Progenitor cell of endocrine pancreas (in vitro differentiated cells): Measurements from ENCODE around the gene EGR1. TPM values are rescaled to one million over a fixed set of nuclear protein-coding genes. Genes with fewer than 3 reads are reported as not detected.

Experiments used
- DNase-seq: peaks from one replicate; pipeline ENCODE4 v3.0.0; 2021; ENCODE audit warnings: low spot score; ENCODE audit not compliant: unreplicated experiment
- H3K27ac Mint-ChIP-seq: 2 replicates; pipeline ENCODE4 v1.8.0; 2021; ENCODE audit warnings: mild to moderate bottlenecking, moderate library complexity, mixed read lengths
- H3K27me3 Mint-ChIP-seq: 2 replicates; pipeline ENCODE4 v1.8.0; 2021; ENCODE audit warnings: mixed read lengths
- H3K36me3 Mint-ChIP-seq: 2 replicates; pipeline ENCODE4 v1.8.0; 2022; ENCODE audit warnings: mixed read lengths; ENCODE audit not compliant: insufficient read depth
- H3K4me1 Mint-ChIP-seq: 2 replicates; pipeline ENCODE4 v1.8.0; 2021; ENCODE audit warnings: low read depth, mixed read lengths
- H3K4me3 Mint-ChIP-seq: 2 replicates; pipeline ENCODE4 v1.8.0; 2021; ENCODE audit warnings: low read depth, mild to moderate bottlenecking, moderate library complexity, mixed read lengths
- H3K9me3 Mint-ChIP-seq: 2 replicates; pipeline ENCODE4 v1.8.0; 2021; ENCODE audit warnings: low read depth, mixed read lengths
- total RNA-seq: library from RNA; stranded (reverse); gene quantifications from 2 replicates; pipeline ENCODE4 v1.2.1, GENCODE V29; 2021
- TF ChIP-seq, protein P1 (sequence below): fragments of 200-600 bp; sonication (generic); IDR thresholded peaks from one replicate; pipeline ENCODE4 v1.5.0; 2021; ENCODE audit warnings: antibody characterized with exemption, mild to moderate bottlenecking; ENCODE audit not compliant: unreplicated experiment

EGR1 gene
- total RNA-seq, 1 donor from 2014 or later: 56.2 TPM

DNA sequence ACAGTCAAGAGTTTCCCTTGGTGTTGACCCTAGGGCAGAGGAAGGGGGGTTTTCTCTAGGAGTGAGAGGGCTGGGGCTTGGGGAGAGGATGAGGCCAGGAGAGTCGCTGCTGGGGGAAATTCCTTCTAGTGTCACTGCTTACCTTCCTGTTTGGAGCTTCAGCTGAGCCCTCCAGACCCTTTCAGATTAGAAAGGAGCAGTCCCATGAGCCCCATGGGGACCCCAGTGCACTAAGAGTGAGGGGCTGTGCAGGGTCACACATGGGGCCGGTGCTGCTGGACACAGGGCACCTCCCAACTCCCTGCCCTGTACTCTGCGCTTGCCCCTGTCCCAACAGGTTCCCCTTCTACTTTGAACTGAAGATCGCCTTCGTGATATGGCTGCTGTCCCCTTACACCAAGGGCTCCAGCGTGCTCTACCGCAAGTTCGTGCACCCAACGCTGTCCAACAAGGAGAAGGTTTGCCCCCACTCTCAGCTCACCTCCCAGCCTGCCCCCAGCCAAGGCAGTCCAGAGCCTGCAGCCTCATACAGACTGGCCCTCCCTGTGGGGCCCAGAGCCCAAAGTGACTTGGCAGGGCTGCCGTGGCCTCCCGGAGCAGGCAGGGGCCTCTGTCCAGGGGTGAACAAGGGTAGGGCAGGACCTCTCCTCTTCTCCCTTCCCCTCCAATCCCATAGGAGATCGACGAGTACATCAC lies 21.1 kb upstream of the EGR1 start:
- peaks cover 8% of the 10 kb centered on the region for H3K4me1 Mint-ChIP-seq
- no peaks in the 10 kb centered on the region for H3K9me3 Mint-ChIP-seq
- peaks cover 15% of the 10 kb centered on the region for H3K27me3 Mint-ChIP-seq
- no peaks in the 10 kb centered on the region for H3K36me3 Mint-ChIP-seq
- no peak for DNase-seq
- no peak overlapping the region for H3K4me3 Mint-ChIP-seq
- no peak overlapping the region for H3K27ac Mint-ChIP-seq
- TF ChIP-seq, protein P1, sequence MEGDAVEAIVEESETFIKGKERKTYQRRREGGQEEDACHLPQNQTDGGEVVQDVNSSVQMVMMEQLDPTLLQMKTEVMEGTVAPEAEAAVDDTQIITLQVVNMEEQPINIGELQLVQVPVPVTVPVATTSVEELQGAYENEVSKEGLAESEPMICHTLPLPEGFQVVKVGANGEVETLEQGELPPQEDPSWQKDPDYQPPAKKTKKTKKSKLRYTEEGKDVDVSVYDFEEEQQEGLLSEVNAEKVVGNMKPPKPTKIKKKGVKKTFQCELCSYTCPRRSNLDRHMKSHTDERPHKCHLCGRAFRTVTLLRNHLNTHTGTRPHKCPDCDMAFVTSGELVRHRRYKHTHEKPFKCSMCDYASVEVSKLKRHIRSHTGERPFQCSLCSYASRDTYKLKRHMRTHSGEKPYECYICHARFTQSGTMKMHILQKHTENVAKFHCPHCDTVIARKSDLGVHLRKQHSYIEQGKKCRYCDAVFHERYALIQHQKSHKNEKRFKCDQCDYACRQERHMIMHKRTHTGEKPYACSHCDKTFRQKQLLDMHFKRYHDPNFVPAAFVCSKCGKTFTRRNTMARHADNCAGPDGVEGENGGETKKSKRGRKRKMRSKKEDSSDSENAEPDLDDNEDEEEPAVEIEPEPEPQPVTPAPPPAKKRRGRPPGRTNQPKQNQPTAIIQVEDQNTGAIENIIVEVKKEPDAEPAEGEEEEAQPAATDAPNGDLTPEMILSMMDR: no peak

DNA sequence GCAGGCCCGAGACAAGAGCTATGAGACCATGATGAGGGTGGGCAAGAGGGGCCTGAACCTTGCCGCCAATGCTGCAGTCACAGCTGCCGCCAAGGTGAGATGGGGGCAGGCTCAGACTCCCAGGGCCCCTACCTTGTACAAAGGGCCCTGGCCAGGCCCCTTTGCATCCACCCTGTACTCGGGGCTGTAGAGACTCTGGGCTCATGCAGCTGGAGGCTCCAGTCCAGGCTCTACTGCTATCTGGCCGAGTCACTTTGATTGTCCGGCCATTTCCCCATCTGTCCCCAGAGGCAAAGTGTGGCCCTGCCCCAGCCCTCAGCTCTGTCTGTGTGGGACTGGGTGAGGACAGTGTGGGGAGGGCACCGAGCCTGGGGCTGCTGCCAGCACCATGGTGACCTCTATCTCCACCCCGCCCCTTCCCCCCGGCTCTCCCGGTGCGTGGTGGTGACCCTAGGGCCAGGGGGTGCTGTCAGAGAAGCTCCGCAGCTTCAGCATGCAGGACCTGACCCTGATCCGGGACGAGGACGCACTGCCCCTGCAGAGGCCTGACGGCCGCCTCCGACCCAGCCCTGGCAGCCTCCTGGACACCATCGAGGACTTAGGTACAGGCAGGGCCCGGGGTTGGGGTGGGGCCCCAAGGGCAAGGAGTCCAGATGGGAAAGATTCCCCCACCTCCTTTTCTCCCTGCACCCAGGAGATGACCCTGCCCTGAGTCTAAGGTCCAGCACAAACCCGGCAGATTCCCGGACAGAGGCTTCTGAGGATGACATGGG lies 20.3 kb upstream of the EGR1 start:
- DNase-seq: no peak
- H3K27ac Mint-ChIP-seq: no peak overlapping the region
- peaks cover 4% of the 10 kb centered on the region for H3K4me1 Mint-ChIP-seq
- no peak overlapping the region for H3K4me3 Mint-ChIP-seq
- TF ChIP-seq, protein P1: no peak
- no peaks in the 10 kb centered on the region for H3K36me3 Mint-ChIP-seq
- peaks cover 17% of the 10 kb centered on the region for H3K27me3 Mint-ChIP-seq
- no peaks in the 10 kb centered on the region for H3K9me3 Mint-ChIP-seq

DNA sequence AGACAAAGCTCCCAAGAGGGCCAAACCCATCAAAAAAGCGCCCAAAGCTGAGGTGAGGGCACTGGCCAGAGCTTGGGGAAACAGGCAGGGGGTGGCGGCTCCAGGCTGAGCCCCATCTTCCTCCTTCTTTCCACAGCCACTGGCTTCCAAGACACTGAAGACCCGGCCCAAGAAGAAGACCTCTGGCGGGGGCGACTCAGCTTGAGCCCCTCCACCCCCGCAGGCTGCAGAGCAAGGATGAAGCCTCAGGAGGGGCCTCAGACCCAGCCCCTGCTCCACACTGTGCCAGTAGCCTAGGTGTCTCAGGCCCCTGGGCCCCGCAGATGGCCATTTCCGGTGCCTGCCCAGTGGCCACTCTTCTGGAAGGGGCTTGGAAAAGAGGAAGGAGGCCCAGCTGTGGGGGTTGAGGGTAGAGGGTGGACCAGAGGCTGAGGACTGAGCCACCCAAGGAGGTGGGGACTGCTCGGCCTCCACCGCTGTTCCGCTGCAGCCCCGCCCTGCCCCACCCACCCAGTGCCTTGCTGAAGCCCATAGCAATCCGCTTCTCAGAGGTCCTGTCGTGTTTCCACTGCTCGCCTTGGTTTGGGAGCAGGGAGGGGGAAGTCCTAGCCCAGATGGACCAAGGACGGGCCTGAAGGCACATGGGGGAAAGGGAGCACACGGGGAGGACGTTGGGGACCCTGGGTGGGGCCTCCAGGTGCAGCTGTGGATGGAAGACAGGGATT lies 19.6 kb upstream of the EGR1 start:
- H3K9me3 Mint-ChIP-seq: no peaks in the 10 kb centered on the region
- H3K27me3 Mint-ChIP-seq: peaks cover 17% of the 10 kb centered on the region
- no peak for DNase-seq
- no peaks in the 10 kb centered on the region for H3K36me3 Mint-ChIP-seq
- H3K4me3 Mint-ChIP-seq: no peak overlapping the region
- TF ChIP-seq, protein P1: no peak
- no peak overlapping the region for H3K27ac Mint-ChIP-seq
- peaks cover 4% of the 10 kb centered on the region for H3K4me1 Mint-ChIP-seq

DNA sequence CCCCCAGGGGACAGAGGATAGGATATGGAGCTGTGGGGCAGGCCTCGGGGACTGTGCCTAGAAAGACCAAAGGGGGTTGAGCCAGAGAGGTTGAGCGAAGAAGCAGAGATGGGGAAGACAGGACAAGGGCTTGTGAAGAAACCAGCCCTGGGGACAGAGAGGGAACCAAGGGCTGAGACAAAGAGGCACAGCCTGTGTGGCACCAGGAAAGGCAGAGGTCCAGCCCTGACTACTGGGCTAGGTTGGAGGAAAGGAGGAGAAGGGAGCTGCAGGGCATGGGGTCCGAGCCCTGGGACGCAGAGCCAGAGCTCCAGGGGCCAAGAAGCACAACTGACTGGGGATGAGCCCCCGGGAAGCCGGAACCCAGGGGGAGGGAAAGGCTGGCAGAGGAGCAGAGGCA lies 17.2 kb upstream of the EGR1 start:
- H3K4me3 Mint-ChIP-seq: no peak overlapping the region
- TF ChIP-seq, protein P1: no peak
- no peak for DNase-seq
- H3K36me3 Mint-ChIP-seq: no peaks in the 10 kb centered on the region
- no peaks in the 10 kb centered on the region for H3K9me3 Mint-ChIP-seq
- H3K27me3 Mint-ChIP-seq: peaks cover 22% of the 10 kb centered on the region
- peaks cover 4% of the 10 kb centered on the region for H3K4me1 Mint-ChIP-seq
- H3K27ac Mint-ChIP-seq: no peak overlapping the region
